AG10803 (cell line): ENCODE results near the gene C10orf90.

Experiments
- DNase-seq: peaks from one replicate; pipeline ENCODE4 v3.0.0; 2010; ENCODE audit warnings: low read depth
- H3K4me3 ChIP-seq: 2 replicates; pipeline ENCODE4 v1.5.1; 2011; ENCODE audit warnings: mild to moderate bottlenecking, low read length, control low read depth
- TF ChIP-seq, protein P1 (sequence below): conservative IDR thresholded peaks from 2 replicates; pipeline ENCODE4 v1.5.1; 2011; ENCODE audit warnings: mild to moderate bottlenecking, low read length, control low read depth, inconsistent platforms

Gene C10orf90

GRCh38 chr10:126500866-126501265 is 169.6 kb downstream of the C10orf90 start:
- DNase-seq = peak; percentile 80
- TF ChIP-seq, protein P1, sequence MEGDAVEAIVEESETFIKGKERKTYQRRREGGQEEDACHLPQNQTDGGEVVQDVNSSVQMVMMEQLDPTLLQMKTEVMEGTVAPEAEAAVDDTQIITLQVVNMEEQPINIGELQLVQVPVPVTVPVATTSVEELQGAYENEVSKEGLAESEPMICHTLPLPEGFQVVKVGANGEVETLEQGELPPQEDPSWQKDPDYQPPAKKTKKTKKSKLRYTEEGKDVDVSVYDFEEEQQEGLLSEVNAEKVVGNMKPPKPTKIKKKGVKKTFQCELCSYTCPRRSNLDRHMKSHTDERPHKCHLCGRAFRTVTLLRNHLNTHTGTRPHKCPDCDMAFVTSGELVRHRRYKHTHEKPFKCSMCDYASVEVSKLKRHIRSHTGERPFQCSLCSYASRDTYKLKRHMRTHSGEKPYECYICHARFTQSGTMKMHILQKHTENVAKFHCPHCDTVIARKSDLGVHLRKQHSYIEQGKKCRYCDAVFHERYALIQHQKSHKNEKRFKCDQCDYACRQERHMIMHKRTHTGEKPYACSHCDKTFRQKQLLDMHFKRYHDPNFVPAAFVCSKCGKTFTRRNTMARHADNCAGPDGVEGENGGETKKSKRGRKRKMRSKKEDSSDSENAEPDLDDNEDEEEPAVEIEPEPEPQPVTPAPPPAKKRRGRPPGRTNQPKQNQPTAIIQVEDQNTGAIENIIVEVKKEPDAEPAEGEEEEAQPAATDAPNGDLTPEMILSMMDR = no peak; the same call in 1 of the 2 replicates
- H3K4me3 ChIP-seq = no peak overlapping the region

DNA sequence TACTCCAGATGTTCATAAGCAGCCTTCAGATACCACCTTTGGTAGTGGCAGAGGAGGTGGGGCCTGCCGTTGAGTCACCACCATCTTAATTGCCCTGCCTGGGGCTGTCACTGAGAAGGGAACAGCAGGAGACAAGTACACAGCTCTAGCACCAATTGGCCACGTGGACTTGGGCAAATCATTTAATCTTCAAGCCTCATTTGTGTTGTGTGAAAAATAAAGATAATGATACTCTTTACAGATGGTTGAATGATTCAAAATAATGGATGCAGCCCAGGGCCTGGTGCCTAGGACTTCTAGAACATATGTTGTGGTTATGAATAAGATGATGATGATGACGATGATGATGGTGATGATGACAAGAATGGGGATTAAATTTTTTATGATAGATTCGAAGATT is 170.3 kb downstream of the C10orf90 start:
- TF ChIP-seq, protein P1 = no peak
- DNase-seq = no peak
- H3K4me3 ChIP-seq = no peak overlapping the region

GRCh38 chr10:126499744-126500143 is 170.7 kb downstream of the C10orf90 start:
- no peak for DNase-seq
- TF ChIP-seq, protein P1 = no peak
- no peak overlapping the region for H3K4me3 ChIP-seq

- no peak overlapping the region for H3K4me3 ChIP-seq
- no peak for DNase-seq
- TF ChIP-seq, protein P1 = 0 out of 2 replicates have a peak, but pooled peaks have one; percentile 14
These were observed 172.8 kb downstream of the C10orf90 start for GRCh38 chr10:126497672-126498071.

DNA sequence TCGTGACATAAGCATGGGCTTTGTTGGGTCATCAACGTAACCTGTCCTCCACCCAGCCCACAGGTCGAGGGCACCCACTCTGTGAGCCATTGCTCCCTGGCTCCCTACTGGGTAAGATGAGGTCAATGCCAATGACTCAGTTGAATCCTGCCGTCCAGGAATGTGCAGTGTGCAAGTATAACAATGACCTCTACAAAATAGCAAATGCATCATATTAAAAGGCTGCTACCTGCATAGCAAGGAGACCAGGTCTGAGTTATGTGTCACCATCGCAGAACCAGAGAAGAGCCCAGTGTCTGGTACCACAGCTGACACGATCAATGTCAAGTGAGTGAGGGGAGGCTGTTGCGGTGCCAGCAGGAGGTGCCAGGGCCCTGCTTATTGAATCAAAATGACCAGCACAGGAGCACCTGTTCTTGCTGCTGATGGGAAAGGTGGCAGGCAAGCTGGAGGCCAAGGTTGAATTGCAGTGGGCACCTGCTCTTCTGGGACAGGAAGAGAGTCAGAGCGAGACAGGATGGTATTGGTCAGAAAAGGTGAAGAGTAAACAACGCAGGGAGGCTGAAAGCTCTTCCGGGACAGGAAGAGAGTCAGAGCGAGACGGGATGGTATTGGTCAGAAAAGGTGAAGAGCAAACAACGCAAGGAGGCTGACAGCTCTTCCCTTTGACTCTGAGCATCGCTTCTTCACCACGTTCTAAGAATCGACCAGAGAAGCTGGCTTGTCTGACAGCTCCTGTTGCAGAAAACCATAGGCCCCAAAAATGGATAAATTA is 173.5 kb downstream of the C10orf90 start:
- DNase-seq = no peak
- no peak overlapping the region for H3K4me3 ChIP-seq
- TF ChIP-seq, protein P1 = no peak

GRCh38 chr10:126491476-126491875 is 179.0 kb downstream of the C10orf90 start:
- no peak for DNase-seq
- H3K4me3 ChIP-seq = no peak overlapping the region
- TF ChIP-seq, protein P1 = no peak

DNA sequence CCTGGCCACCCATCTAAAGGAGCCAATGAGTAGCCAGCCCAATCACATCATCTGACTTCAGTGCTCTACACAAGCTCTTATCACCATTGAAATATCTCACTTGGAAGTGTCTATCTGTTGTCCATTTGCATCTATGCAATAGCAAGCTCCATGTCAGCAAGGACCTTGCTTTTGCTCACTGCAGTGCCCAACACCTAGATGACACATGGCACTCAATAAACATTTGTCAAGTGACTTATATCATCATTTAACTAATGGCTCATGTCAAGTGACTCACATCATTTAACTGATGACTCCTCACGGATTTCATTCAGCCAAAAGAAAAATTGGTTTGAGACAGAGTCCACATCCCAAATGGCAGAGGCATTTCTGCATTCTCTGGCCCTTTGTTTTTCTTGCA is 189.3 kb downstream of the C10orf90 start:
- H3K4me3 ChIP-seq = no peak overlapping the region
- DNase-seq = no peak
- TF ChIP-seq, protein P1 = no peak
